GM12878 (cell line): ENCODE data around the gene TPRA1. TPM values are rescaled to one million over a fixed set of nuclear protein-coding genes. Genes with fewer than 3 reads are reported as not detected.

Experiments used
- ATAC-seq: fragments of 200-7000 bp; cut with Tn5 transposase; 3 replicates; pipeline ENCODE4 v1.9.1; 2020; ENCODE audit warnings: mild to moderate bottlenecking, moderate library complexity
- BruUV-seq: library from RNA; stranded (reverse); fragments of 400-500 nt; replicated peaks from 2 replicates; lab custom pipeline; 2021; lab: Mats Ljungman, UMichigan
- CTCF ChIA-PET: fragments of 300-600 bp; sonication (Branson Sonifier 250); formaldehyde crosslinking; extraction: SDS; loops from one replicate; lab custom pipeline; 2021; ENCODE audit warnings: inconsistent platforms; lab: Yijun Ruan, JAX
- POLR2A ChIA-PET: fragments of 350-600 bp; formaldehyde crosslinking; extraction: SDS; loops from one replicate; lab custom pipeline; 2021; ENCODE audit warnings: inconsistent platforms; lab: Charles Lee
- RAD21 ChIA-PET: fragments of 300-600 bp; sonication (Branson Sonifier 250); formaldehyde crosslinking; loops from one replicate; lab custom pipeline; 2023; ENCODE audit warnings: antibody characterized with exemption; ENCODE audit not compliant: unreplicated experiment; lab: Charles Lee
- SMC1A ChIA-PET: fragments of 300-600 bp; sonication (Branson Sonifier 250); formaldehyde crosslinking; loops from one replicate; lab custom pipeline; 2023; ENCODE audit not compliant: unreplicated experiment, uncharacterized antibody; lab: Charles Lee
- DNase-seq: peaks from one replicate; pipeline ENCODE4 v3.0.0-alpha.2; 2011; ENCODE audit warnings: low read depth, low spot score
- FAIRE-seq: peaks from 3 replicates; lab custom pipeline; 2011; peaks lifted over from hg19 to GRCh38; lab: Jason Lieb, UNC
- H2AFZ ChIP-seq: 2 replicates; pipeline ENCODE4 v1.6.0; 2011; ENCODE audit warnings: low read depth, low read length, control low read depth; ENCODE audit not compliant: control insufficient read depth
- H3K27ac ChIP-seq: 2 replicates; pipeline ENCODE4 v1.5.1; 2011; ENCODE audit warnings: control low read depth; ENCODE audit not compliant: control insufficient read depth, insufficient read depth
- H3K27me3 ChIP-seq, 2 experiments: replicated peaks in 1 of 2; 2 replicates each; pipeline versions ENCODE4 v1.6.0 to v1.6.1; 2011; ENCODE audit warnings: low read length in 1 of 2; ENCODE audit not compliant: control insufficient read depth in 2 of 2, insufficient read depth in 2 of 2
- H3K36me3 ChIP-seq, 2 experiments: 2 replicates each; pipeline ENCODE4 v1.5.1; 2011; ENCODE audit warnings: low read length in 1 of 2; ENCODE audit not compliant: control insufficient read depth in 2 of 2, insufficient read depth in 2 of 2
- H3K4me1 ChIP-seq: 2 replicates; pipeline ENCODE4 v1.6.1; 2011; ENCODE audit warnings: mild to moderate bottlenecking, low read length, moderate library complexity, mixed read lengths; ENCODE audit not compliant: control insufficient read depth, insufficient read depth
- H3K4me2 ChIP-seq: 2 replicates; pipeline ENCODE4 v1.6.0; 2011; ENCODE audit warnings: control low read depth; ENCODE audit not compliant: control insufficient read depth, insufficient read depth
- H3K4me3 ChIP-seq: fragments of 200-600 bp; sonication (generic); 2 replicates; pipeline ENCODE4 v1.5.1; 2016
- H3K79me2 ChIP-seq: 2 replicates; pipeline ENCODE4 v1.6.0; 2011; ENCODE audit warnings: low read length; ENCODE audit not compliant: control insufficient read depth, insufficient read depth
- H3K9ac ChIP-seq: 2 replicates; pipeline ENCODE4 v1.8.0; 2011; ENCODE audit warnings: low read length, control low read depth, mixed read lengths; ENCODE audit not compliant: control insufficient read depth, insufficient read depth
- H3K9me3 ChIP-seq: replicated peaks from 3 replicates; pipeline ENCODE4 v1.5.1; 2011; ENCODE audit warnings: mild to moderate bottlenecking, low read length; ENCODE audit not compliant: control insufficient read depth, insufficient read depth
- H4K20me1 ChIP-seq: 2 replicates; pipeline ENCODE4 v1.6.0; 2011; ENCODE audit not compliant: control insufficient read depth, insufficient read depth
- BCL11A ChIP-seq: IDR thresholded peaks from 2 replicates; pipeline ENCODE4 v1.6.1; 2011; ENCODE audit warnings: low read depth, low read length
- BCL3 ChIP-seq: IDR thresholded peaks from 2 replicates; pipeline ENCODE4 v1.6.1; 2011; ENCODE audit warnings: borderline replicate concordance, low read depth, mild to moderate bottlenecking, moderate library complexity, low read length; ENCODE audit not compliant: insufficient read depth, poor library complexity, severe bottlenecking
- CBX5 ChIP-seq: sonication (generic); IDR thresholded peaks from 2 replicates; pipeline ENCODE4 v1.6.1; 2016; ENCODE audit warnings: low read depth, moderate library complexity, mild to moderate bottlenecking, inconsistent platforms
- MYC ChIP-seq: IDR thresholded peaks from 2 replicates; pipeline ENCODE4 v1.6.1; 2011; ENCODE audit warnings: mild to moderate bottlenecking, low read length, moderate library complexity, inconsistent platforms; ENCODE audit not compliant: insufficient read depth, insufficient replicate concordance, insufficient read length, severe bottlenecking
- NFIC ChIP-seq: IDR thresholded peaks from 2 replicates; pipeline ENCODE4 v1.6.1; 2012; ENCODE audit warnings: low read depth, mild to moderate bottlenecking, inconsistent platforms, low read length, moderate library complexity
- PAX5 ChIP-seq: IDR thresholded peaks from 2 replicates; pipeline ENCODE4 v1.6.1; 2011; ENCODE audit warnings: low read depth, low read length, borderline replicate concordance
- PAX8 ChIP-seq: fragments of 450-650 bp; IDR thresholded peaks from 2 replicates; pipeline ENCODE4 v1.6.1; 2017; ENCODE audit warnings: mild to moderate bottlenecking, moderate library complexity
- POU2F2 ChIP-seq: IDR thresholded peaks from 3 replicates; pipeline ENCODE4 v1.6.1; 2011; ENCODE audit warnings: low read depth, mild to moderate bottlenecking, low read length, borderline replicate concordance
- RELA ChIP-seq: fragments of 450-650 bp; IDR thresholded peaks from 2 replicates; pipeline ENCODE4 v1.8.0; 2014; ENCODE audit warnings: borderline replicate concordance; ENCODE audit not compliant: partially characterized antibody
- SMC3 ChIP-seq: IDR thresholded peaks from 2 replicates; pipeline ENCODE4 v1.6.1; 2011; ENCODE audit warnings: low read length, improper control_type of control experiment, borderline replicate concordance
- ZBED1 ChIP-seq: IDR thresholded peaks from 2 replicates; pipeline ENCODE4 v1.6.1; 2016; ENCODE audit warnings: borderline replicate concordance
- ZBTB4 ChIP-seq: fragments of 450-650 bp; formaldehyde crosslinking; IDR thresholded peaks from 2 replicates; pipeline ENCODE4 v1.4.0; 2022; ENCODE audit warnings: mild to moderate bottlenecking, moderate library complexity
- ZNF24 ChIP-seq: fragments of 450-650 bp; IDR thresholded peaks from 2 replicates; pipeline ENCODE4 v1.6.1; 2017; ENCODE audit warnings: antibody characterized with exemption, mild to moderate bottlenecking
- WGBS: methylation state at CpG from one replicate; pipeline ENCODE4 v1.1.6; 2016; ENCODE audit warnings: low lambda C conversion rate; ENCODE audit not compliant: insufficient replicate concordance, insufficient coverage; ENCODE audit errors: missing lambda C conversion rate; 5-methylcytosine and 5-hydroxymethylcytosine counted together
- in situ Hi-C: fragments of 300-500 bp; cut with MboI; formaldehyde crosslinking; loops from 9 replicates; pipeline ENCODE4 v1.14.3; 2018; ENCODE audit warnings: mixed read lengths
- intact Hi-C: fragments of 100-400 bp; cut with micrococcal nuclease; formaldehyde crosslinking; loops from one replicate; pipeline ENCODE4 v1.14.2; 2022; ENCODE audit not compliant: unreplicated experiment
- polyA plus RNA-seq, 11 experiments: library from polyadenylated mRNA; depleted of rRNA in 4 of 11; unstranded in 6 of 11; stranded (reverse) in 5 of 11; fragments of >200 nt; fragmentation: Nextera tagmentation in 4 of 11; fragmentation: Illumina TruSeq in 1 of 11; extraction: Ambion mirVana in 4 of 11; extraction: Trizol in 1 of 11; gene quantifications; 1 replicate in 1 of 11; 2 replicates in 10 of 11; pipeline versions ENCODE4 v1.2.1 to v1.2.3, GENCODE V29; 2011 to 2016; ENCODE audit warnings: inconsistent platforms in 2 of 11, missing spikeins in 2 of 11, low read depth in 1 of 11
- total RNA-seq, 4 experiments: library from RNA; depleted of rRNA in 3 of 4; stranded (reverse); fragments of >200 nt in 3 of 4; fragmentation: Illumina TruSeq in 1 of 4; extraction: Trizol in 1 of 4; gene quantifications; 2 replicates each; pipeline versions ENCODE4 v1.2.1 to v1.2.3, GENCODE V29; 2013 to 2021
- TF ChIP-seq, protein P1 (sequence below): fragments of 450-650 bp; IDR thresholded peaks from 2 replicates; pipeline ENCODE4 v1.6.1; 2018; ENCODE audit warnings: borderline replicate concordance, mild to moderate bottlenecking; ENCODE audit not compliant: partially characterized antibody
- TF ChIP-seq, protein P2 (sequence below): IDR thresholded peaks from 2 replicates; pipeline ENCODE4 v1.6.1; 2012; ENCODE audit warnings: low read depth, low read length, improper control_type of control experiment

Gene TPRA1
- total and polyA plus RNA-seq, 10 of the 15 experiments (the other 5 are each of a cell fraction or from before 2014, with no cell fraction given) = 1.8 to 39.6 (median 26.6) TPM

GRCh38 chr3:127534161-127534451, 56.4 kb downstream of the TPRA1 start (continued):
- TF ChIP-seq, protein P1, sequence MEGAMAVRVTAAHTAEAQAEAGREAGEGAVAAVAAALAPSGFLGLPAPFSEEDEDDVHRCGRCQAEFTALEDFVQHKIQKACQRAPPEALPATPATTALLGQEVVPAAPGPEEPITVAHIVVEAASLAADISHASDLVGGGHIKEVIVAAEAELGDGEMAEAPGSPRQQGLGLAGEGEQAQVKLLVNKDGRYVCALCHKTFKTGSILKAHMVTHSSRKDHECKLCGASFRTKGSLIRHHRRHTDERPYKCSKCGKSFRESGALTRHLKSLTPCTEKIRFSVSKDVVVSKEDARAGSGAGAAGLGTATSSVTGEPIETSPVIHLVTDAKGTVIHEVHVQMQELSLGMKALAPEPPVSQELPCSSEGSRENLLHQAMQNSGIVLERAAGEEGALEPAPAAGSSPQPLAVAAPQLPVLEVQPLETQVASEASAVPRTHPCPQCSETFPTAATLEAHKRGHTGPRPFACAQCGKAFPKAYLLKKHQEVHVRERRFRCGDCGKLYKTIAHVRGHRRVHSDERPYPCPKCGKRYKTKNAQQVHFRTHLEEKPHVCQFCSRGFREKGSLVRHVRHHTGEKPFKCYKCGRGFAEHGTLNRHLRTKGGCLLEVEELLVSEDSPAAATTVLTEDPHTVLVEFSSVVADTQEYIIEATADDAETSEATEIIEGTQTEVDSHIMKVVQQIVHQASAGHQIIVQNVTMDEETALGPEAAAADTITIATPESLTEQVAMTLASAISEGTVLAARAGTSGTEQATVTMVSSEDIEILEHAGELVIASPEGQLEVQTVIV = no peak
- TF ChIP-seq, protein P2, sequence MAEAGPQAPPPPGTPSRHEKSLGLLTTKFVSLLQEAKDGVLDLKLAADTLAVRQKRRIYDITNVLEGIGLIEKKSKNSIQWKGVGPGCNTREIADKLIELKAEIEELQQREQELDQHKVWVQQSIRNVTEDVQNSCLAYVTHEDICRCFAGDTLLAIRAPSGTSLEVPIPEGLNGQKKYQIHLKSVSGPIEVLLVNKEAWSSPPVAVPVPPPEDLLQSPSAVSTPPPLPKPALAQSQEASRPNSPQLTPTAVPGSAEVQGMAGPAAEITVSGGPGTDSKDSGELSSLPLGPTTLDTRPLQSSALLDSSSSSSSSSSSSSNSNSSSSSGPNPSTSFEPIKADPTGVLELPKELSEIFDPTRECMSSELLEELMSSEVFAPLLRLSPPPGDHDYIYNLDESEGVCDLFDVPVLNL = no peak
- no peak for TF ChIP-seq MYC
- TF ChIP-seq ZNF24 = no peak
- no peak for TF ChIP-seq PAX5

GRCh38 chr3:127532561-127533203, 57.9 kb downstream of the TPRA1 start:
- no peak for ATAC-seq
- Histone ChIP-seq H4K20me1 (no peaks in the 10 kb centered on the region), H3K79me2 (no peaks in the 10 kb centered on the region), H3K4me2 (no peak overlapping the region), H3K4me1 (peaks cover 5% of the 10 kb centered on the region), H3K36me3 (no peaks in the 10 kb centered on the region), H2AFZ (no peak overlapping the region), H3K27me3 (peaks cover 0 to 5% of the 10 kb centered on the region in 2 experiments; a peak in 2 of 4 replicates), H3K9ac (no peak overlapping the region), H3K4me3 (no peak overlapping the region), H3K9me3 (no peaks in the 10 kb centered on the region), H3K27ac (no peak overlapping the region)
- intact Hi-C loops = no loop called here
- CTCF ChIA-PET = interaction anchor here (1.3 kb wide), 1 partner anchor 15 kb away, joined by 3 read pairs; no protein-coding TSS in a partner anchor
- no TSS peak for BruUV-seq
- no peak for FAIRE-seq
- DNase-seq = no peak
- POLR2A ChIA-PET = no interaction called here
- RAD21 ChIA-PET = no interaction called here
- 20% methylated on average over 7 of the region's 7 CpGs for WGBS
- in situ Hi-C loops = no loop called here
- SMC1A ChIA-PET = no interaction called here
- TF ChIP-seq RELA = no peak
- TF ChIP-seq BCL11A = no peak
- TF ChIP-seq NFIC = no peak
- no peak for TF ChIP-seq POU2F2
- no peak for TF ChIP-seq ZBTB4 (CRISPR knock-in tag)
- no peak for TF ChIP-seq ZBED1
- no peak for TF ChIP-seq PAX8
- TF ChIP-seq BCL3 = no peak
- TF ChIP-seq CBX5 = no peak
- no peak for TF ChIP-seq SMC3
